ENCODE measurements around the gene ARCN1.

ARCN1 gene

GRCh38 chr11:118604566-118604965 lies 32.4 kb downstream of the ARCN1 start:
- ChIA-PET POLR2A (ENCODE audit: low non-redundant PET) (no interaction called here), CTCF (interaction anchor here (0.6 to 4.6 kb wide), 6 partner anchors 10 to 561 kb away, joined by 3 to 25 read pairs (median 4); no protein-coding TSS in a partner anchor)
- H3K27ac ChIP-seq, result peak overlapping the region; percentile 94; the same call in 1 of the 2 replicates
- DNase-seq (ENCODE audit: low spot score), result no peak
- TF ChIP-seq CTCF (conservative IDR thresholded peaks at IDR 0.05; ENCODE audit: low read depth), result no peak

- H3K27ac ChIP-seq, result peak overlapping the region; percentile 94
- no peak for TF ChIP-seq CTCF (conservative IDR thresholded peaks at IDR 0.05; ENCODE audit: low read depth)
- ChIA-PET CTCF (interaction anchor here (0.6 to 4.6 kb wide), 5 partner anchors 10 to 560 kb away, joined by 3 to 25 read pairs (median 4); no protein-coding TSS in a partner anchor), POLR2A (ENCODE audit: low non-redundant PET) (no interaction called here)
- no peak for DNase-seq (ENCODE audit: low spot score)
Observed at GRCh38 chr11:118605116-118605867, 33.1 kb downstream of the ARCN1 start.

DNA sequence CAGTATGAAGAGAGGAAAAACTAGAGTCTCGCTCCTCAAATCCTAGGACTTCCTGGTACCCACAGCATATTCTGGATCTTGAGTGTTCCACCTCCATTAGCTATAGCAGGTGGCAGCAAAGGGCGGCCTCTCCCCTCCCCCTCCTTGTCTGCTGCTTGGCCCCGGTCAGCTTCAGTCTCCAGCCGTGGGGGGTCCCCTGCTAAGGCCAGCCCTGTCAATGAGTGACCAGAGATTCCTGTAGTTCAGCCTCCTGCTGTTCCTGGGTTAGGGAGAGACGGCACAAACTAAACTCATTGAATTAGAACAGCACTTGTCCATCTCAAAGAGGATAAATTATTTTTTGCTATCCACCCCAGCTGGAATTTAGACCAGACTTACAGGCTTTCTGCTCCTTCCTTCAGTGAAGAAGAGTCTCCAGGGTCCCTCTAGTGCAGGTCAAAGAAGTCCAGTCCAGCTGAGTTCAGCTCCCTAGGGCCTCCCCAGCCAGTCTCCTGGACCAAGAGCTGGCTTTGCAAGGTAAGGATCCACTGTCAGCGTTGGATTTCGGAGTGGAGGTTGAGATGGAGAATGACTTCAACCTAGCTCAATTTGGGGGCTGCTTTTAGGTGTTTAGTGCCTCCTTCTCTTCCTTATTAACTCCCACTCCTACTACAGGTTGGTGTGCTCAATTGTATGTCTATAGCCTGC lies 34.1 kb downstream of the ARCN1 start:
- POLR2A ChIA-PET (ENCODE audit: low non-redundant PET), result no interaction called here

GRCh38 chr11:118606844-118607228 lies 34.6 kb downstream of the ARCN1 start:
- ChIA-PET CTCF (interaction anchor here (0.7 to 4.6 kb wide), 7 partner anchors 7 to 341 kb away, joined by 3 to 25 read pairs (median 4); no protein-coding TSS in a partner anchor), POLR2A (ENCODE audit: low non-redundant PET) (no interaction called here)
- TF ChIP-seq CTCF (conservative IDR thresholded peaks at IDR 0.05; ENCODE audit: low read depth), result no peak
- peak overlapping the region; percentile 94 for H3K27ac ChIP-seq
- DNase-seq (ENCODE audit: low spot score), result no peak

More for the DNA sequence above, 34.1 kb downstream of the ARCN1 start:
- peak overlapping the region; percentile 94 for H3K27ac ChIP-seq
- CTCF ChIA-PET, result interaction anchor here (0.7 to 4.6 kb wide), 3 partner anchors 35 to 341 kb away, joined by 3 to 25 read pairs (median 8); no protein-coding TSS in a partner anchor
- DNase-seq (ENCODE audit: low spot score), result no peak
- no peak for TF ChIP-seq CTCF (conservative IDR thresholded peaks at IDR 0.05; ENCODE audit: low read depth)

DNA sequence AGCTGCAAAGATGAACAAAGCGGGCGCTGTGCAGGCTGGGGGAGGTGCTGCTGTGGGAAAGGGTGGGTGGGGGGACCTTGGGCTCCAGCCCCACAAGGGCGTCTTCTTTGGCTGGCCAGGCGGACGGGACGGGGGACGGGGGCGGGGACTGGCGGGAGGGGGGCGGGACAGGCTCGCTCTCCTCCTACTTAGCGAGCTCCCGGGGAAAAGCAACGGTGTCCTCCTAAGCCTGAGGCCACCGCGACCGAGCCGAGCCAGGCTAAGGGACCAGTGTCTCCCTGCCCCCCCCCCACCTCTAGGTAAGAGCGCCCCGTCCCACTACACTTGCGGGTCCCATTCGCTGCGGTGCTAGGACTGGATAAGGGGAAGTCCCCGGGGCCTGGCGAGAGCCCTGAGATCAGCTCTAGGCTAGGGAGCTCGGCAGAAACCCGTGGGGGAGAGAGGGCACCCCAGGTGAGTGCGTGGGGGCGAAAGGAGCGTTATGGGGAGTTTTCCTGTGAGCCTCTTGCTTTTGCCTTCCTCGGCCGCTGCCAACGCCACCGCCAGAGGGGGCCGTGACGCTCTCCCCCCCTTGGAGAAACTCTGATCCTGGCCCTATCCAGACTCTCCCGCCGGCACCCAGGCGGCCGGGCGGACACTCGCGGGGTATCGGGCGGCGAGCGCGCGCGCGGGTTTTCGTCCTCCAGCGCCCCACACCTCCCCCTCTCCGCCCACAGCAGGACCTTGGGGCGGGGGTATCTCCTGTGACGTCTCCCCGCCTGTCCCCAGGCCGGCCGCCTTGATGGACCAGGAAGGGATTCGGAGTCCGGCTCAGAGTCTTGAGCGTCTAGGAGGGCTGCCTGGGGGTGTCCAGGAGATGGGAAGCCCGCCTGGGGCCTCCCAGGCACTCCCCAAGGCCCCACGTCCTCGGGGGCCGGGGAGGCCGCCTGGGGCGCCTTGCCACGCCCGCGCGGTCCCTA lies 35.5 kb downstream of the ARCN1 start, which contains the start of gene PHLDB1:
Gene PHLDB1, plus strand, starts transcription at position 215 of the 959 bp plus-strand sequence. CDS start 6,222 bp downstream, outside the sequence.
- ChIA-PET CTCF (interaction anchor here (0.6 to 4.6 kb wide), 9 partner anchors 8 to 405 kb away, joined by 3 to 25 read pairs (median 3); no protein-coding TSS in a partner anchor), POLR2A (ENCODE audit: low non-redundant PET) (interaction anchor here (0.6 kb wide), 1 partner anchor 15 kb away, joined by 3 read pairs; no protein-coding TSS in a partner anchor)
- DNase-seq (ENCODE audit: low spot score), result peak; percentile 71
- peak; percentile 60 for TF ChIP-seq CTCF (conservative IDR thresholded peaks at IDR 0.05; ENCODE audit: low read depth)
- H3K27ac ChIP-seq, result peak within 1 kb of the TSS; percentile 94
